ENCODE data around the gene CFAP206. TPM values are rescaled to one million over a fixed set of nuclear protein-coding genes. Genes with fewer than 3 reads are reported as not detected.

CFAP206 gene
- polyA plus RNA-seq, 2 of the 4 experiments (the other 2 are of a cell fraction) = 0.63 to 1.4 TPM

DNA sequence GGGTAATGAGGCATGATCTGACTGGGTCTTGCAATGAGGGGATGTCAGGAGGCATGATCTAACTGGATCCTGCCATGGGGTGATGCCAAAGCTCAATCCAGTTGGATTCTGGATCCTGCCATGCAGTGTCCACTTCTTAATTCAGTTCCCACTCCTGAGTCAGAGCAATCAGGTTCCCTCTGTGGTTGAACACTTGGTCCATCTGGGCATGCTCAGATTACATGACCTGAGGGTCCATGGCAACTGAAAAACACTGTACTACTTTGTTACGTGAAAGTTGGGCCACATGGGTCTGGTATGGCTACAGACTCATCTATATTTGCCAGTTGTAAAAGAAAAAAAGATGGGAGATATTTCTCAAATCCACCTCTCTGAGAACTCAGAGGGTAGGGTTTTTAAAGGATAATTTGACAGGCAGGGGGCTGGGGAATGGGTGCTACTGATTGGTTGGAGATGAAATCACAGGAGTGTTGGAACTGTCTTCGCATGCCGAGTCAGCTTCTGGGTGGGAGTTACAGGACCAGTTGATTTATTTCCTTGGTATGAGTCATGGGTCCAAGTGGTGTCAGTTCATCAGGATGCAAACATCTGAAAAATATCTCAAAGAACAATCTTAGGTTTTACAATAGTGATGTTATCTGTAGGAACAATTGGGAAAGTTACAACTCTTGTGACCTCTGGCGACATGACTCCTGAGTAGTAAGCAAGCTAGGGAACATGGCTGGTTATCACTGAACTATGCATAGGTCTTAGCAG lies 41.5 kb upstream of the CFAP206 start:
- FAIRE-seq = no peak
- no peak for ATAC-seq
- H3K9me3 ChIP-seq = no peaks in the 10 kb centered on the region
- no peak overlapping the region for H3K4me2 ChIP-seq
- ChIA-PET POLR2A (no interaction called here), CTCF (no interaction called here)
- no peak overlapping the region for H3K4me3 ChIP-seq
- no peaks in the 10 kb centered on the region for H3K4me1 ChIP-seq
- H3K27ac ChIP-seq = no peak overlapping the region
- TF ChIP-seq CHD4 (IDR thresholded peaks at IDR 0.05; ENCODE audit: borderline replicate concordance) = no peak
- TF ChIP-seq HOXA7 (CRISPR knock-in tag; IDR thresholded peaks at IDR 0.05) = no peak
- no peak for TF ChIP-seq CEBPB (IDR thresholded peaks at IDR 0.05)
- no peak for TF ChIP-seq MAZ (IDR thresholded peaks at IDR 0.05; ENCODE audit: borderline replicate concordance, low read depth, low read length)
- no peak for TF ChIP-seq JUNB (IDR thresholded peaks at IDR 0.05)
- TF ChIP-seq TP53 (CRISPR knock-in tag; IDR thresholded peaks at IDR 0.05) = no peak
- TF ChIP-seq NPAS2 (CRISPR knock-in tag; IDR thresholded peaks at IDR 0.05; ENCODE audit: borderline replicate concordance) = no peak
- no peak for TF ChIP-seq EP300 (IDR thresholded peaks at IDR 0.05)
- no peak for TF ChIP-seq CBX2 (IDR thresholded peaks at IDR 0.05; ENCODE audit: borderline replicate concordance, low read depth)
- DNase-seq (ENCODE audit: low read depth in 1 of 2, low spot score in 1 of 2) = no peak
- 91% methylated on average over 4 of the region's 4 CpGs for WGBS (ENCODE audit: missing lambda C conversion rate)

DNA sequence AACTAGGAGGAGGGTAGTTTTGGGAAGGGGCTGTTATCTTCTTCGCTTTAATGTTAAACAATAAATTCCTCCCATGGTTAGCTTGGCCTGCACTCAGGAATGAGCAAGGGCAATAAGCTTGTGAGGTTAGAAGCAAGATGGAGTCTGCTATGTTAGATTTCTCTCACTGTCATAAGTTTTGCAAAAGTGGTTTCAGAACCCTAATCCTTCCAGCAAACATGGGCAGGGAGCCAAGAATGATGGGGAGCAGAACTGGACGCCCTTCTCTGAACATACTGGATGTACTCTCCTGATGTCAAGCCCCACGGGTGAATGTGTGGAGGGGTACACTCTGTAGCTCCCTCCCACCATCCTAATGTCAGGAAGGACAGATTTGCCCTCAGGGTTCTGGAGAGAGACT lies 40.9 kb upstream of the CFAP206 start:
- DNase-seq (ENCODE audit: low read depth in 1 of 2, low spot score in 1 of 2) = no peak
- TF ChIP-seq NR3C1 (IDR thresholded peaks at IDR 0.05) (no peak), HOXA7 (CRISPR knock-in tag; IDR thresholded peaks at IDR 0.05) (no peak), PHF8 (IDR thresholded peaks at IDR 0.05; ENCODE audit: borderline replicate concordance, low read depth) (no peak), SREBF2 (IDR thresholded peaks at IDR 0.05) (no peak), MYC (IDR thresholded peaks at IDR 0.05; ENCODE audit: borderline replicate concordance, low read length) (no peak)
- TF ChIP-seq, protein P1, sequence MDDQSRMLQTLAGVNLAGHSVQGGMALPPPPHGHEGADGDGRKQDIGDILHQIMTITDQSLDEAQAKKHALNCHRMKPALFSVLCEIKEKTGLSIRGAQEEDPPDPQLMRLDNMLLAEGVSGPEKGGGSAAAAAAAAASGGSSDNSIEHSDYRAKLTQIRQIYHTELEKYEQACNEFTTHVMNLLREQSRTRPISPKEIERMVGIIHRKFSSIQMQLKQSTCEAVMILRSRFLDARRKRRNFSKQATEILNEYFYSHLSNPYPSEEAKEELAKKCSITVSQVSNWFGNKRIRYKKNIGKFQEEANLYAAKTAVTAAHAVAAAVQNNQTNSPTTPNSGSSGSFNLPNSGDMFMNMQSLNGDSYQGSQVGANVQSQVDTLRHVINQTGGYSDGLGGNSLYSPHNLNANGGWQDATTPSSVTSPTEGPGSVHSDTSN (IDR thresholded peaks at IDR 0.05) = no peak
- Histone ChIP-seq H3K4me3 (no peak overlapping the region), H3K27ac (no peak overlapping the region), H3K4me2 (no peak overlapping the region), H3K9me3 (no peaks in the 10 kb centered on the region), H3K4me1 (no peaks in the 10 kb centered on the region)
- CTCF ChIA-PET = no interaction called here
- WGBS (ENCODE audit: missing lambda C conversion rate) = 57% methylated on average over 3 of the region's 3 CpGs
- ATAC-seq = no peak
- no peak for FAIRE-seq
- POLR2A ChIA-PET = no interaction called here

DNA sequence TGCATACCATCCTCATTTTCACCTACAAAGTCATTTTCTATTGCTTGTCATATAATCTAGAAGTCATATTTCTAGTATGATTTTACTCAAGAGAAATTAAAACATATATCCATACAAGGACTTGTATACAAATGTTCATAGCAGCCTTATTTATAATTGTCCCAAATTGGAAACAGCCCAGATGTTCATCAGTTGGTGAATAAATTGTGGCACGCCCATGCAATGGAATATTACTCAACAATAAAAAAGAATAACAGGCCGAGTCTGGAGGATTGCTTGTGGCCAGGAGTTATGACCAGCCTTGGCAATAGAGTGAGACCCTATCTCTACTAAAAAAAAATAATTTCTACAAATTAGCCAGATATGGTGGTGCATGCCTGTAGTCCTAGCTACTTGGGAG lies 34.4 kb upstream of the CFAP206 start:
- 53% methylated on average over 2 of the region's 2 CpGs for WGBS (ENCODE audit: missing lambda C conversion rate)
- ChIA-PET POLR2A (no interaction called here), CTCF (interaction anchor here (0.6 kb wide), 1 partner anchor 30 kb away, joined by 3 read pairs; no protein-coding TSS in a partner anchor)
- Histone ChIP-seq H3K4me1 (no peaks in the 10 kb centered on the region), H3K4me3 (no peak overlapping the region), H3K4me2 (no peak overlapping the region), H3K27ac (no peak overlapping the region), H3K9me3 (no peaks in the 10 kb centered on the region)
- FAIRE-seq (no peak), DNase-seq (ENCODE audit: low read depth in 1 of 2, low spot score in 1 of 2) (no peak), ATAC-seq (no peak)
- TF ChIP-seq POLR2A (IDR thresholded peaks at IDR 0.05; ENCODE audit: low read length) (no peak), POLR2AphosphoS2 (conservative IDR thresholded peaks at IDR 0.05; ENCODE audit: low read length) (no peak), HDAC2 (IDR thresholded peaks at IDR 0.05) (no peak), HOXB13 (CRISPR knock-in tag; IDR thresholded peaks at IDR 0.05; ENCODE audit: low read depth) (no peak), MAFK (IDR thresholded peaks at IDR 0.05; ENCODE audit: partially characterized antibody) (no peak), ESRRA (IDR thresholded peaks at IDR 0.05; ENCODE audit: borderline replicate concordance, low read length) (no peak), PHF8 (IDR thresholded peaks at IDR 0.05; ENCODE audit: borderline replicate concordance, low read depth) (no peak), FOSL2 (IDR thresholded peaks at IDR 0.05) (no peak), FOSL2 (CRISPR knock-in tag; IDR thresholded peaks at IDR 0.05) (no peak), JUNB (IDR thresholded peaks at IDR 0.05) (no peak), HOXB5 (CRISPR knock-in tag; IDR thresholded peaks at IDR 0.05) (no peak), JUN (IDR thresholded peaks at IDR 0.05) (no peak), ZNF302 (CRISPR knock-in tag; IDR thresholded peaks at IDR 0.05) (no peak), RCOR1 (IDR thresholded peaks at IDR 0.05; ENCODE audit: low read depth, low read length) (no peak)
- TF ChIP-seq, protein P2, sequence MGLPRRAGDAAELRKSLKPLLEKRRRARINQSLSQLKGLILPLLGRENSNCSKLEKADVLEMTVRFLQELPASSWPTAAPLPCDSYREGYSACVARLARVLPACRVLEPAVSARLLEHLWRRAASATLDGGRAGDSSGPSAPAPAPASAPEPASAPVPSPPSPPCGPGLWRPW (IDR thresholded peaks at IDR 0.05) = no peak
- TF ChIP-seq, protein P3, sequence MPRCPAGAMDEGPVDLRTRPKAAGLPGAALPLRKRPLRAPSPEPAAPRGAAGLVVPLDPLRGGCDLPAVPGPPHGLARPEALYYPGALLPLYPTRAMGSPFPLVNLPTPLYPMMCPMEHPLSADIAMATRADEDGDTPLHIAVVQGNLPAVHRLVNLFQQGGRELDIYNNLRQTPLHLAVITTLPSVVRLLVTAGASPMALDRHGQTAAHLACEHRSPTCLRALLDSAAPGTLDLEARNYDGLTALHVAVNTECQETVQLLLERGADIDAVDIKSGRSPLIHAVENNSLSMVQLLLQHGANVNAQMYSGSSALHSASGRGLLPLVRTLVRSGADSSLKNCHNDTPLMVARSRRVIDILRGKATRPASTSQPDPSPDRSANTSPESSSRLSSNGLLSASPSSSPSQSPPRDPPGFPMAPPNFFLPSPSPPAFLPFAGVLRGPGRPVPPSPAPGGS (IDR thresholded peaks at IDR 0.05) = no peak
- TF ChIP-seq, protein P4, sequence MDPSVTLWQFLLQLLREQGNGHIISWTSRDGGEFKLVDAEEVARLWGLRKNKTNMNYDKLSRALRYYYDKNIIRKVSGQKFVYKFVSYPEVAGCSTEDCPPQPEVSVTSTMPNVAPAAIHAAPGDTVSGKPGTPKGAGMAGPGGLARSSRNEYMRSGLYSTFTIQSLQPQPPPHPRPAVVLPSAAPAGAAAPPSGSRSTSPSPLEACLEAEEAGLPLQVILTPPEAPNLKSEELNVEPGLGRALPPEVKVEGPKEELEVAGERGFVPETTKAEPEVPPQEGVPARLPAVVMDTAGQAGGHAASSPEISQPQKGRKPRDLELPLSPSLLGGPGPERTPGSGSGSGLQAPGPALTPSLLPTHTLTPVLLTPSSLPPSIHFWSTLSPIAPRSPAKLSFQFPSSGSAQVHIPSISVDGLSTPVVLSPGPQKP (IDR thresholded peaks at IDR 0.05; ENCODE audit: low read depth, low read length) = no peak
- TF ChIP-seq, protein P5, sequence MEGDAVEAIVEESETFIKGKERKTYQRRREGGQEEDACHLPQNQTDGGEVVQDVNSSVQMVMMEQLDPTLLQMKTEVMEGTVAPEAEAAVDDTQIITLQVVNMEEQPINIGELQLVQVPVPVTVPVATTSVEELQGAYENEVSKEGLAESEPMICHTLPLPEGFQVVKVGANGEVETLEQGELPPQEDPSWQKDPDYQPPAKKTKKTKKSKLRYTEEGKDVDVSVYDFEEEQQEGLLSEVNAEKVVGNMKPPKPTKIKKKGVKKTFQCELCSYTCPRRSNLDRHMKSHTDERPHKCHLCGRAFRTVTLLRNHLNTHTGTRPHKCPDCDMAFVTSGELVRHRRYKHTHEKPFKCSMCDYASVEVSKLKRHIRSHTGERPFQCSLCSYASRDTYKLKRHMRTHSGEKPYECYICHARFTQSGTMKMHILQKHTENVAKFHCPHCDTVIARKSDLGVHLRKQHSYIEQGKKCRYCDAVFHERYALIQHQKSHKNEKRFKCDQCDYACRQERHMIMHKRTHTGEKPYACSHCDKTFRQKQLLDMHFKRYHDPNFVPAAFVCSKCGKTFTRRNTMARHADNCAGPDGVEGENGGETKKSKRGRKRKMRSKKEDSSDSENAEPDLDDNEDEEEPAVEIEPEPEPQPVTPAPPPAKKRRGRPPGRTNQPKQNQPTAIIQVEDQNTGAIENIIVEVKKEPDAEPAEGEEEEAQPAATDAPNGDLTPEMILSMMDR (IDR thresholded peaks at IDR 0.05) = no peak

All from A549 (cell line).